SKM-1 treated with dmso at 0.1 percent for 144 hours (cell line): ENCODE measurements around the gene CMSS1.
"Not testable (repeated sequence)": the region's sequence is repeated elsewhere in the genome, so short reads cannot be mapped to it uniquely, and the experiment has no call there.

Experiments used
- DNase-seq: peaks from one replicate; lab custom pipeline; 2025; ENCODE audit not compliant: unreplicated experiment; lab: John Stamatoyannopoulos, UW

The CMSS1 gene

DNA sequence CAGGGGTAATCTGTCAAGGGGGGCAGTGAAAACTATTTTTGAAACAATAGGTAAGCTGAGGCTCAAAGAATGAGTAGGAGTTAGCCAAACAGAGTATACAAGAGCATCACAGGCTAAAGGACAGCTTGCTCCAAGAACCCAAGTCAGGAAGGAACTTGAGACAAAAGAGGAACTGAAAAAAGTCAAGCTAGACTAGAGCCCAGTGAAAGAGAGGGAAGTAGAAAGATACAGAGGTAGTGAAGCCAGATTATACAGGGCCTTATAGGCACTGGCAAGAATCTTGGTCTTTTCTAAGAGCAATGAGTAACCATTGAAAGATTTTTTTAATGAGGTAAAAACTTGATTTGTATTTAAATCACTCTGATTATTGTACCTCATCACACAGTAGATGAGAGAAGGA, 226.7 kb downstream of the CMSS1 start:
- DNase-seq: peak; percentile 95

DNA sequence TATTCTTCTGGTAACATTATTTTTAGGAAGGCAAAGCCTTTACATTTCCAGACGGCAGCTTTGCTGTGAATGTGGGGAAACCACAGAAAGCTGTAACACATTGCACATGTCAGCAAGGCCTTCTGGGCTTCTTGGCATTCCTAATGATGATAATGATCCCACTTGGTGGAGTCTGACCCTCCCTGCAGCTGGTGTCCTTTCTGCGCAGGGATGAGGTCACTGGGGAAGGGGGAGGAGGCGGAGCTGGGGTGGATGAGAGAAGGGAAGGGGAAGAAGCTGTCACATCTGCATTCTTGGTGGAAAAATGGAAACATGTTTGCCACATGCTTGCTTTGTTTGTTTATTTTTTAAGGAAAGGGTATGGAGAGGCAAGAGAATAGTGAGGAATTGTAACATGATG, 228.0 kb downstream of the CMSS1 start:
- no peak for DNase-seq

DNA sequence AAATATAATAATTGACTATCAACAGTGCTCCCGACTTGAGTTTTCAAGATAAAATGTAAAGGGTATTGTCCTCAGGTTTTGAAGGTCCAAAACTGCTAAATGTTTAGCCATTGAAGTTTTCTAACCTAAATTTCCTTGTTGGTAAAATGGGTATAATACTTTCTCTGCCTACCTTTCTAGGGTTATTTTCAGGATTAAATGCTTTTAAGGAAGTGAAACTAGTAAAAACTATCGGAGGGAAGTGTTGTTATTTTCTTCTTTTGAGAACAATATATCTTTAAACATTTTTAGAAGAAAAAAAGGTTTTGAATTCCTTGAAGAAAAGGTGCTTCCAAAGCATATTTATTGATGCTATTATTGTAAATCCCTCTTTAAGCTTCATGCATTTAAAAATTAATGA, 229.3 kb downstream of the CMSS1 start:
- DNase-seq: peak; percentile 11

DNA sequence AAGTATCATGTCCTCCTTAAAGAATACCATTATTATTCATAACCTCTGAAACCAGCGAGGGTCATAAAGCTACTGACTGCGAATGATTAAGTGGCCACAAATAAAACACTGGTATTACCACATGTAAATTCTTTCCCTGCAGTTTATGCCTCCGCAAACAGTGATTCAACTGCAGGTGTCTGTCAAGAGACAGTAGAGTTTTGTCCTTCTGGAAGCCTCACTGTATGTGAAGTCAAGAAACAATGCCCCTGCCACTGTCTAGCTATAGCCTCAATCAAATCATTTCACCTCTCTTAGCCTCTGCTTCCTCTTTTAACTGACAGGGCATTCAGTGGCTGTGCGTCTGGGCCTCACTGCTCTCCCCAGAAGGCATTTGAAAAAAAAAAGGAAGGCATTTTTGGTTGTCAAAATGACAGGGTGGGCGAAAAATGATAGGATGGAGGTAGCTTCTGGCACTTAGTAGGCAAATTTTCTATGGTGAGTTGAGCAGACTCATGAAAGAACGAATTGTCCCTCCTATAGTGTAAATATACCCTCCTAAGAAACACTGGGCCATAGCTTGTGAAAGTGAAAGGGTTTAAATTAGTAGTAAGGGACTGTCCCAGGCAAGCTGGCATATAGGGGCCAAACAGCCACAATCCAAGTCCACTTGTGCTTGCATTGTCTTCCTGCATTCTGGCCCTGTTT, 229.9 kb downstream of the CMSS1 start:
- peak; percentile 42 for DNase-seq

DNA sequence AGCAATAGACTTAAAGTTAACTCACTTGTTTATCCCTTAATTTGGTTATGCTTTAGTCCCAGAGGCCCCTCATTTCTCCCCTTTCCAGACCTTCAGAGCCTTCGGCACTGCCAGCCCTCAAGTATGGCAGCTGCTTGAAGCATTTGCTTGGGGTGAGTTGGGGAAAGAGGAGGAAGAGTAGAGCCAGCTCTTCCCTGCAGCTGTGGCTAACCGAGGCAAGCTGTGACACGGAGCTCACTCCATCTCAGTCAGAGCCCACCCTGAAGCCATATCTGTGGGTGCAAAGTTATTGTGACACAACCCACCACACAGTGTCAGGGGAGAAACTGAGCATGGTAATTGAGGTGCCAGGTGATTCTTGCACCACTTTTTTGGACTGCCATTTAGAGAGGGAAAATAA, 230.6 kb downstream of the CMSS1 start:
- DNase-seq: no peak

DNA sequence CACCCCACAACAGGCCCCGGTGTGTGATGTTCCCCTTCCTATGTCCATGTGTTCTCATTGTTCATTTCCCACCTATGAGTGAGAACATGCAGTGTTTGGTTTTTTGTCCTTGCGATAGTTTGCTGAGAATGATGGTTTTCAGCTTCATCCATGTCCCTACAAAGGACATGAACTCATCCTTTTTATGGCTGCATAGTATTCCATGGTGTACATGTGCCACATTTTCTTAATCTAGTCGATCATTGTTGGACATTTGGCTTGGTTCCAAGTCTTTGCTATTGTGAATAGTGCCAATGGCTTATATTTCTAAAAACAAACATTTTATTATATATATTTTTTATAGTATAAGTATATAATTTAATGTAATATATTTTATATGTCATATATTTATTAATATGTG, 233.9 kb downstream of the CMSS1 start:
- not testable (repeated sequence) for DNase-seq

DNA sequence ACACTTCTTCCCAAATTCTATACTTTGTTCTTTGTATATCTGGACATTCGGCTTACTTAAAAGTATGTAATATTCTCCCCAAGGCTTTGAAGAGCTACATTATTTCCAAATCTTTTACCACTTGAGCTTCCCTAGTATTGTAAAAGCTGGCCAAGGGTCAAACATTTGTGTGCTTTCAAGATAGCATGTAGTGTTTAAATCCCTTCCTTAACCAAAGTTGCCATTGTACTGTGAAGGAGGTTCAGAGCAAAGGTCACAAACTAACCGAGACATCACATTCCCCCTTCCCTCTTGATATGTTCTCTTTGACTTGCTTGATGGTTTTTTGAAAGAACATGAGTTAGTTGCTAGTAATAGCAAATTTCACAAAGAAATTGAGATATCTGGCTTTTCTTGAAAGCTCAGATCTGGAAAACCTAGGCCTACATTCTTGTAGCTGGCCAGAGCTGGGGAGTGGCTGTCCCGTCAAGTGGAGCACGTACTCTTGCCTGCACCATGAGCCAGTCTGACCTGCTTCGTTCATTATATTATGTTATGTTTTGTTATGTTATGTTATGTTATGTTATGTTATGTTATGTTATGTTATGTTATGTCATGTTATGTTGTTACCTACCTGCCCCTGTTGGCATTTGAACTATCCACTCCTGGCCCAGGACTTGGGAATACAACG, 236.4 kb downstream of the CMSS1 start:
- no peak for DNase-seq

DNA sequence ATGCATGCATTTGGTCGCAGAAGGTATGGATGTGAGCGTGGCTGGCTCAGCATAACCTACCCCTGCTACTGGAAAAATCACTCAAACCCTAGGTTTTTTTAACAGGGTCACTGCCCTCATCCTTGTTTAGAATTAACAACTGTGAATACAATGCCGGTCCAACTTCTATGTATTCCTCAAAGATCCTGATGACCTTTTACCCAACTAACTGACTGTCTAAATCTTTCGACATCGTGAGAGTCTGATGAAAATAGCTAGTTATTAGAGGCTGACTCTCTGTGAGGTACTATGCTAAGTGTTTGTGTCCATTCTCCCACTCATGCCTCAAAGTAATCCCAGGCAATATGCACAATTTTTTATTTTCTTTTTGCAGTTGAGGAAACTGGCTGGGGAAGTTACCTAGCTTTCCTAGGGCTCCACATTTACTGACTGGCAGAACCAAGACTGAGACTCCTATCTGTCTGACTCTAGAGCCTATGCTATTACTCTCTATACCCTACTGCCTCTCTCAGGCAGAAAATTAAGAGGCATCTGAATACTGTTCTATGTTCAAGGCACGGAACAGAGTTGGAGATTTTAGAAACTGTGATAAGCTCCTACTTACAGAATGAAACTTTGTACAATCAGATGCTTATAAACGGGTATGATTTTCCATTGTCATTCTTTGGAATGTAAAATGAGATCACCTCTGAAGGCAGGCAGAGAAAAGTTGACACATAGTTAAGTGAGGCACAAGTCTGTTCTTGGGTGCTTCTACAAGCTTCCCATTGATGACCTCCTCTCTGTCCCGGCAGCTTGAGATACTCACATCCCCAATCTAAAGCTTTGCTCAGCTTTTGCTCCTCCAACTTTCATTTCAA, 240.3 kb downstream of the CMSS1 start:
- DNase-seq: no peak

DNA sequence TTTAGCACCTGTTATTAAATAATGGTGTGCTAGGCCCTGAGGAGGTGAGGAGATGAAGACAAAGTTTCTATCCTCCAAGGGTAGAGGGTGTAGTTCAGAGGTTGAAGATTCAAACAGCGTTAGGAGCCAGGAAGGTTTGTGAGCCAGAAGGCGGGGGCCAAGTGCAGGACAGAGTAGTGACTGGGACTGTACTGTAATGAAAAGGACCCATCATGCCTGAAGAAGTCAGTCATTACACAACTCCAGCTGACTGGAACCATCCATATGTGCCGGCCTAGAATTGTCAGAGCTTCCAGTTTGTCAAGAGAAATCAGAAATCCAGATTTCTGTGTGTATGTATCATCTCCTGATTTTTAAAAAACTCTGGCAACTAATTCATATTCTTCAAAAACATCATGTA, 241.8 kb downstream of the CMSS1 start:
- no peak for DNase-seq

DNA sequence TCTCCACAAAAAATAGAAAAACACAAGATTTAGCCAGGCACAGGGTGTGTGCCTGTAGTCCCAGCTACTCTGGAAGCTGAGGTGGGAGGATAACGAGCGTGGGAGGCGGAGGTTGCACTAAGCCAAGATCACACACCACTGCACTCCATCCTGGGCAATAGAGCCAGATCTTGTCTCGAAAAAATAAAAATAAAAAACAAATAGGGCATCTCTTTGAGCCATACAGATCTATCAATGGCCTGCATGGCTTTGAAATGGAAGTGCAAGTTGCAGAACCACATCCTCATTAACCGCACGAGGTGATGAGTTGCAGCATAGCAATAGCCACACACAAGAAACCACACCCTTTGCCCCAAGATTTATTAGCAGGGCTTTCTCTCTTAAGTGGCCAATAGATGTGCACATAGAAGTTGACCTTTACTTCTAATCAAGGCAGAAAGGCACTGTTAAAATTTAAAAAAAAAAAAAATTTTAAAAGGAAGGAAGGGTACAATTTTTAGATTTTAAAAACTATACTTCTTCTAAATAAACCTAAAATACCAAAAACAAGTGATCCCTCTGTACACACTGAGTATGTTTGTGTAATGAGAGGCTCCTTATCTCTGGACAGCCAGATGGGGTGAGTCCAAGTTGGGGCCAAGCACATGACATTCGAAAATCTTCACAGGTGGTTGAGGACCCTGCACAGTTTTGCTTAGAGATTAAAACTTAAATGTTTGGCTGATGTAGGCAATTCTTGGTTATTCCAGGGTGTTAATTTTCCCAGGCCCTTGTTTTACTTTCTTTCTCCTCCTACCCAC, 243.2 kb downstream of the CMSS1 start:
- DNase-seq: peak; percentile 66

DNA sequence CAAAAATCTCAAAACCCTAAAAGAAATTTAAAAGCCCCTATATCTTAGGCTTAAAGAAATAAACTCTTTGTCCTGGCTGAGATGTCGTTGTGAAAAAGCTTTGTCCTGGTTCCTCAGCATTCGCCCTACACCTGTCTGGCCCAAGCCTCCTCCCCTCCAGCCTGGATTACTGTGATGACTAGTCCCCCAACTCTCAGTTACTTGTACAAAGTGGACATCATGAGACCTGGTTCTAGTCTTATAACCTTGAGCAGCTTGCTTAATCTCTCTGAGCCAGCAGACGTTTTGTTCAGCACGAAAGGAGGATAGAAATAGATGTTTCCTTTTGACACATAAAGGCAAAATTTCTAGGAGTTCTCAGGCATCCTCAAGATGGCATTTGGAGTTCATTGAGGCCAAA, 245.0 kb downstream of the CMSS1 start:
- no peak for DNase-seq

DNA sequence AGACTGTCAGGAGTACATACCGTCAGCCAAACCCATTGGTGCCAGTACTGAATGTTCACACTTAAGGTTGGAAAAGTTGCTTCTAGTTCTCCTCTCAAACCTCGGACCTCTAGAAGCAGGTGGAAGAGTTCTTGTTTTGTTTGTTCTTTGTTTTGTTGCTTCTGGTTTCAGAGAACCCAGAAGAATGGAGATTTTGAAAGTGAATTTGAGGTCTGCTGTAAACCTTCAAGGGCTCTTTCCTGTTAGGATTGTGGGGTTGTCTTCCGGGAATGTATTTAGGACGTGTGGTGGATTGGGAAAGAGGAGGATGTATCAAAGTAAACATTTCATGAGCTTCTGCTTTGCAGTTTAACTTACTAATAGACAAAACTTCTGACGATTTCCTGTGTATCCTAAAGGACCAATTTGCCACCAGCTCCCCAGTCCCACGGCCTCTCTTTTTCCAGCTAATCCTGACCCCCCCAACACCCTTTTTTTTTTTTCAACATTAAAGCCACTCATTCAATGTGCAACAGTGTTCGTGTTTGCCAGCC, 246.3 kb downstream of the CMSS1 start:
- no peak for DNase-seq

DNA sequence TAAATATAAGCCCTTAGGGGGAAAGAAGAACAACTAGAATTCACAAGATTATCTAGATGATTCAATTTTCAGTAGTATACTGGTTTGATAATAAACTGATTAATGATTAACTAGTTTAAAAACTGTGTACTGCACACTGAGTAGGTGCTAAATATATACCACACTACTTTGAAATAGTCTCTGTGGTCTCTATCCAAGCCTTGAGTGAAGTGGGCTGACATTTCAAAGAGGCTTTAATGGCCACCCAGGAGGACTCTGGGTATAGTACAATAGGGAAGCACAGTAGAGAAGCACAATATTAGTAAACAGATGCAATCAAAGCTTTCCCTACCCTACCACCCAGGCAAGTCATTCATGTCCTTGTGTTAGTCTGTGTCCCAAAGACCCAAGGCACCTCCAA, 249.9 kb downstream of the CMSS1 start:
- DNase-seq: no peak

DNA sequence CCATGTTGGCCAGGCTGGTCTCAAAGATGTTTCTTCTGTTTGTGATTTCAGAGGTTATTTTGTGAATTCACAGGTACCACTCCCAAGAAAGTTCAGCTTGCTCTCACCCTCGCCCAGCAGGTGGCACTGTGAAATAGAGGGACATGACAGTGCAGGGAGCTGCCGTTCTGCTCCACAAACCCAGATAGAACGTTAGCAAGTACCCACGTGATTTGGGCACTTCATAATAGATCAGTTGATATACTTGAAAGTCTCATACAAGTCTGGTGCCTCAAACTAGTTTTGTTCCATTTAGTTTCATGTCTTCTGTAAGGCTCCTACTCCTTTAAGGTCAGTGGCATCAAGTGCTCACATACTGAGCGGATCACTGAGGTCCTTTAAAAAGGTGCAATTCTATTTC, 251.2 kb downstream of the CMSS1 start:
- peak; percentile 64 for DNase-seq

DNA sequence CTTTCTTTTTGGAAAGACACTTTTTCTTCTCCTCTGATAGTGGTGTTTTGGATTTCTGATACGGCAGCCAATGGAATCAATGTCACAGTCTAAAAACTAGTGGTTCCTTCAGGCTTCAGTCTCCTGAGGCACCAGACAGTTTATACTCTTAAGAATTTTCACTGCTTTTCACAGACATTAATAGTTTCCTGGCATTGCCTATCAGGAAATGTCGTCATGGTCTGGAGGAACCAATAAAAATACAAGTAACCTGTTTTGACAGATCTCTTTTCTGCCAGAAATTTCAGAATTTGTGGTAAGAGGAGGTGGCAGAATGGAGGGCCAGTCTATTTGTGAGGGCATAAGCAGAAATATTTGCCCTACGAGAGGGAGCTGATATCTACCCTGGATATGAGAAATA, 251.8 kb downstream of the CMSS1 start:
- DNase-seq: no peak

DNA sequence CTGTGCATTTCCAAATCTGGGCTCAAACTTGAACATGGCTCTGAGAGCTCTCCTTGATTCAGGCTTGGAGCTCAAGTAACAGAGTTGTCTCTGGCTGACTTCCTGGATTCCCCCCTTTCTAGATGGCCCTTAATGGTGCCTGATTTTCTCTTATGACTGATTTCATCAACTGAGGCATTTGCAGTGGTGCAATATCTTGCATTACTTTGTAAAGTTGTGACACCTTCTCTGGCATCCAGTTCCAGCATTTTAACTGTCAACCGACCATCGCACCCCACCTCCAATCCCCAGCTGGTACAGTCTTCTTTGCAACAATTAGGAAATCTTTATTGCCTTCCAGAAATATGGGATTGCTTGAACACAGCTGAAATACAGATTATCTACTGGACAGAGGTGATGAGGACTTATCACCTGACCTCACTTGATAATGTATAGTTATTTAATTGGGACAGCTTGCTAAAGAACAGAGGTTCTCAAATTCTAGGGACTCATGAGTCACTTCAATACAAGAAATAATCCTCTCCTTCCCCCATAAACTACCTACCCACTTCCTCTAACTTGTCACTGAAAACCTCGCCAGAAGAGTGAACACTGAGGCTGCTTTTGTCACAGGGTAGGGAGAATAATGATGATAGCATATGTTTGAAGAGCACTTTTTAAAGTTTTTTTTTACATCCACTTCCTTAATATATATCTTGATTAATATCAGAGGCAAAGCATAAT, 254.8 kb downstream of the CMSS1 start:
- DNase-seq: peak; percentile 86

DNA sequence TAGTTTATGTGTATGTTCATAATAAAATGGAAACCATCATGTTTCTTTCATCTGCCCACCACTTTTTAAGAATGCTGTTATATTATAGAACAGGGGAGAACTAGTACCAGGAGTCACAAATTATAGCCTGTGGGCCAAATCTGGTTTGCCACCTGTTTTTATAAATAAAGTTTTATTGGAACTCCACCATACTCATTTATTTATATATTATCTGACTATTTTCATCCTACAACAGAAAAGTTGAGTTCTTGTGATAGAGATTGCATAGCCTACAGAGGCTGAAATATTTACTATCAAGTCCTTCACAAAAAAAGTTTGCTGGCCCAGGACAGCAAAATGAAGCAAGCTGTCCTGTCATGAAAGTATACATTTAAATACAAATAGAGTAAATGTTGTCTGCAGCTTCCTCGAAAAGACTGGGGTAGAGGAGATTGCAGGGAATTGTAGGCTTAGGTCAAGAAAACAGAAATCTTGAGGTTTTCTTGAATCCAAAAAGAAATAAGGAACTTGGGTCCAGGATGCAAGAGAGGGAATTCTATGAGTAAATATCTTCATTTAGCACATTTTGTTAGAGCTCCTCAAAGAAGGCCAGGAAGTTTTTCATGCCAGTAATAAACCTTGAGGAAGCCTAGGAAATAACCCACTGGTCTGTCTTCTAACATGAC, 255.5 kb downstream of the CMSS1 start:
- no peak for DNase-seq

DNA sequence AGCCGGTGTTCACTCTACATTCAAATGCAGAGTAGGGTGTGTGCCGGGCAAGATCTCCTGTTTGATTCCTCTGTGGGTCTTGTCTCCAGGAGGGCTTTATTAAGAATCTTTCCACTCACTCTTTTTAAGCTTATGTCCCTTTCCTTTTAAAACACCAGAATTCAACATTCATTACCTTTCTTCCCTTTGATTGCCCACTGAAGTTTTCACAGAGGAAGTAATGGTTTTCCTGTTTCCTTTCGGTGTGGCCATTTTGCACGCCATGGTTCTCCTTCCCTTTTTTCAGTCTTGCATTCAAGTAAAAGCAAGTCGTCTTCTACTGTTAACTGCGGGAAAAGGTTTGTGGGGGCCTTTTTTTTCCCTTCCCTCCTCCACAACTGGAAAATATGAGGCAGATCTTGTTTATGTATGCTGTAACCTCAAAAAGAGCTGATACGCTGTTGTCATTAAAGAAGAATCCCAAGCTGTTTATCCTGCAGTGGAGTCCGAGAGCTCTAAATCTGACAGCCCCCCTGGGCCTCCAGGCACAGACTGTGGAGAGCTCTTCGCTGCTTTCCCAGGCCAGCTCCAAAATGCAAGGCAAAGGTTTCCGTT, 256.1 kb downstream of the CMSS1 start:
- peak; percentile 73 for DNase-seq

DNA sequence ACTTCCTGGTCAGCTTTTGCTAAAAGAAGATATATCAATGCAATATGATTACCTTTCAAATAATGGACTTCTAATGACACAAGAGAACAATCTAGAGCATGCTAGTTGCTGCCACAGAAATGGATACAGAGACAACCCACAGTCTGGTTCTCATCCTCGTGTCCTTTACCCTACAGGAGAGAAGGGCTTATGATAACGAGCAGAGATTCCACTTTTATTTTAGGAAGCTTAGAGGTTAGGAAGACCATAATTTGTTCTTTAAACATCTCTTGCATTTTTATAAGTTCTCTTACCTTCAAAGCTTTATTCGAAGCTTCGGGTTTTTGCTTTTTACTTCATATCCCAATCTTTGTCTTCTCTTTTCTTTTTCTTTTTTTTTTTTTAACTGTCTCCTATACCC, 257.5 kb downstream of the CMSS1 start:
- no peak for DNase-seq
